Measurements from ENCODE around the gene CCDC102A. TPM values are rescaled to one million over a fixed set of nuclear protein-coding genes. Genes with fewer than 3 reads are reported as not detected.
"Not testable (repeated sequence)": the region's sequence is repeated elsewhere in the genome, so short reads cannot be mapped to it uniquely, and the experiment has no call there.

The CCDC102A gene
- total RNA-seq, 1 donor from 2014 or later = 11.3 TPM

- TF ChIP-seq CTCF (IDR thresholded peaks at IDR 0.05) = no peak
- H3K9me3 ChIP-seq = no peaks in the 10 kb centered on the region
- intact Hi-C loops (cut with DNase I) = no loop called here
- H3K27ac ChIP-seq = no peak overlapping the region
- no peak overlapping the region for H3K4me3 ChIP-seq
- H3K36me3 ChIP-seq = no peaks in the 10 kb centered on the region
- no peak for DNase-seq
- no peak for ATAC-seq
- no peaks in the 10 kb centered on the region for H3K27me3 ChIP-seq
- no peaks in the 10 kb centered on the region for H3K4me1 ChIP-seq
Observed at GRCh38 chr16:57572978-57573728, 36.8 kb upstream of the CCDC102A start.

- no peaks in the 10 kb centered on the region for H3K36me3 ChIP-seq
- H3K27ac ChIP-seq = no peak overlapping the region
- no peaks in the 10 kb centered on the region for H3K4me1 ChIP-seq
- no peak for DNase-seq
- no peaks in the 10 kb centered on the region for H3K9me3 ChIP-seq
- TF ChIP-seq CTCF (IDR thresholded peaks at IDR 0.05) = no peak
- H3K4me3 ChIP-seq = no peak overlapping the region
- H3K27me3 ChIP-seq = no peaks in the 10 kb centered on the region
- intact Hi-C loops (cut with DNase I) = no loop called here
- ATAC-seq = no peak
Observed at GRCh38 chr16:57571098-57571497, 34.7 kb upstream of the CCDC102A start.

GRCh38 chr16:57570301-57571070 is 34.1 kb upstream of the CCDC102A start:
- H3K4me1 ChIP-seq = no peaks in the 10 kb centered on the region
- no peak overlapping the region for H3K27ac ChIP-seq
- no peaks in the 10 kb centered on the region for H3K27me3 ChIP-seq
- DNase-seq = no peak
- no peak for ATAC-seq
- no peaks in the 10 kb centered on the region for H3K36me3 ChIP-seq
- intact Hi-C loops (cut with DNase I) = no loop called here
- no peak for TF ChIP-seq CTCF (IDR thresholded peaks at IDR 0.05)
- no peaks in the 10 kb centered on the region for H3K9me3 ChIP-seq
- H3K4me3 ChIP-seq = no peak overlapping the region

- Histone ChIP-seq H3K27ac (no peak overlapping the region), H3K27me3 (no peaks in the 10 kb centered on the region), H3K4me3 (no peak overlapping the region), H3K9me3 (no peaks in the 10 kb centered on the region), H3K36me3 (no peaks in the 10 kb centered on the region), H3K4me1 (no peaks in the 10 kb centered on the region)
- no peak for TF ChIP-seq CTCF (IDR thresholded peaks at IDR 0.05)
- ATAC-seq = no peak
- DNase-seq = no peak
- intact Hi-C loops (cut with DNase I) = no loop called here
Observed at GRCh38 chr16:57569306-57569946, 33.1 kb upstream of the CCDC102A start.

GRCh38 chr16:57568772-57569171 is 32.4 kb upstream of the CCDC102A start:
- ATAC-seq; H3K9me3 ChIP-seq; H3K27ac ChIP-seq; H3K36me3 ChIP-seq; DNase-seq; intact Hi-C loops (cut with DNase I); H3K27me3 ChIP-seq; H3K4me3 ChIP-seq; H3K4me1 ChIP-seq: not testable (repeated sequence)

GRCh38 chr16:57568173-57568678 is 31.9 kb upstream of the CCDC102A start:
- no peaks in the 10 kb centered on the region for H3K4me1 ChIP-seq
- no peaks in the 10 kb centered on the region for H3K36me3 ChIP-seq
- ATAC-seq = no peak
- H3K9me3 ChIP-seq = no peaks in the 10 kb centered on the region
- H3K4me3 ChIP-seq = no peak overlapping the region
- intact Hi-C loops (cut with DNase I) = no loop called here
- no peak overlapping the region for H3K27ac ChIP-seq
- no peaks in the 10 kb centered on the region for H3K27me3 ChIP-seq
- TF ChIP-seq CTCF (IDR thresholded peaks at IDR 0.05) = no peak
- DNase-seq = no peak

Data from upper lobe of right lung (tissue), 1 donor.